Neural cell (in vitro differentiated cells): Measurements from ENCODE around the gene ELMO1.

ENCODE experiments used
- EP300 ChIP-seq: fragments of 450-650 bp; conservative IDR thresholded peaks from 2 replicates; pipeline ENCODE4 v1.6.1; 2014; ENCODE audit warnings: antibody characterized with exemption, mild to moderate bottlenecking, moderate library complexity; ENCODE audit not compliant: poor library complexity, severe bottlenecking
- RAD21 ChIP-seq: fragments of 450-650 bp; conservative IDR thresholded peaks from 2 replicates; pipeline ENCODE4 v1.6.1; 2014; ENCODE audit warnings: antibody characterized with exemption, mild to moderate bottlenecking, moderate library complexity
- TF ChIP-seq, protein P1 (sequence below): fragments of 450-650 bp; IDR thresholded peaks from 2 replicates; pipeline ENCODE4 v1.5.1; 2014; ENCODE audit warnings: antibody characterized with exemption, mild to moderate bottlenecking, moderate library complexity; ENCODE audit not compliant: poor library complexity, severe bottlenecking
- TF ChIP-seq, protein P2 (sequence below): IDR thresholded peaks from 2 replicates; pipeline ENCODE4 v1.6.1; 2012; ENCODE audit warnings: borderline replicate concordance

DNA sequence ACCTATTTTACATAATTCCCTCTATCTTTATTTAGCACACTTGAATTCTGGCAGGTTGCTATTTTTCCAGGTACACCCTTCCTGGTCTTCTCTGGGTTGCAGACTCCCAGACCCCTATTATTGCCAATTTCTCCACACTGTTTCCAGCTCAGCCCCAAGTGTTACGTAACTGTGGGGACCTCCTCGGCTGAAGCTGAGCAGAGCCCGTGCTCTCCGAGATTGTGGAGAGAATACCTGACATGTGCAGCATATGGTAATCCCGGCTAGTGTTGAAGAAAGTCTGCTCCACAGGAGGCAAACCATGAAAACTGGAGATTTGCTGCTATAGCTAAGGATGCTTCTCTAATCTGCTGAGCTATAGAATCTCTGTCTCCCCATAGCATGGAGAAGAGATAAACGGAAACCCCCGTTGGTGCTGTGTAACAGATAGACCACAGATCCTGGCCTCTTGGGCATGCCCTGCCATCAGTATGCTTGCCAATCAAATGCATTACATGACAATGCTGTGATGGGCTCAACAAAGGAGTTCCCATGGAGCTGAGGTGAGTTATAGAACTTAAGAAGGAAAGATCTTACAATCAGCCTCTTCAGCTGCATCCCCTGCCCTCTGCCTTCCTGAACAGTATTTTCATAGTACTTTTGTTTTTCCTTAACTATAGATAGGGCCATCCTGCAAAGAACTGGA lies 579.8 kb downstream of the ELMO1 start:
- TF ChIP-seq, protein P1, sequence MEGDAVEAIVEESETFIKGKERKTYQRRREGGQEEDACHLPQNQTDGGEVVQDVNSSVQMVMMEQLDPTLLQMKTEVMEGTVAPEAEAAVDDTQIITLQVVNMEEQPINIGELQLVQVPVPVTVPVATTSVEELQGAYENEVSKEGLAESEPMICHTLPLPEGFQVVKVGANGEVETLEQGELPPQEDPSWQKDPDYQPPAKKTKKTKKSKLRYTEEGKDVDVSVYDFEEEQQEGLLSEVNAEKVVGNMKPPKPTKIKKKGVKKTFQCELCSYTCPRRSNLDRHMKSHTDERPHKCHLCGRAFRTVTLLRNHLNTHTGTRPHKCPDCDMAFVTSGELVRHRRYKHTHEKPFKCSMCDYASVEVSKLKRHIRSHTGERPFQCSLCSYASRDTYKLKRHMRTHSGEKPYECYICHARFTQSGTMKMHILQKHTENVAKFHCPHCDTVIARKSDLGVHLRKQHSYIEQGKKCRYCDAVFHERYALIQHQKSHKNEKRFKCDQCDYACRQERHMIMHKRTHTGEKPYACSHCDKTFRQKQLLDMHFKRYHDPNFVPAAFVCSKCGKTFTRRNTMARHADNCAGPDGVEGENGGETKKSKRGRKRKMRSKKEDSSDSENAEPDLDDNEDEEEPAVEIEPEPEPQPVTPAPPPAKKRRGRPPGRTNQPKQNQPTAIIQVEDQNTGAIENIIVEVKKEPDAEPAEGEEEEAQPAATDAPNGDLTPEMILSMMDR, result no peak
- TF ChIP-seq EP300 (no peak), RAD21 (no peak)
- TF ChIP-seq, protein P2, sequence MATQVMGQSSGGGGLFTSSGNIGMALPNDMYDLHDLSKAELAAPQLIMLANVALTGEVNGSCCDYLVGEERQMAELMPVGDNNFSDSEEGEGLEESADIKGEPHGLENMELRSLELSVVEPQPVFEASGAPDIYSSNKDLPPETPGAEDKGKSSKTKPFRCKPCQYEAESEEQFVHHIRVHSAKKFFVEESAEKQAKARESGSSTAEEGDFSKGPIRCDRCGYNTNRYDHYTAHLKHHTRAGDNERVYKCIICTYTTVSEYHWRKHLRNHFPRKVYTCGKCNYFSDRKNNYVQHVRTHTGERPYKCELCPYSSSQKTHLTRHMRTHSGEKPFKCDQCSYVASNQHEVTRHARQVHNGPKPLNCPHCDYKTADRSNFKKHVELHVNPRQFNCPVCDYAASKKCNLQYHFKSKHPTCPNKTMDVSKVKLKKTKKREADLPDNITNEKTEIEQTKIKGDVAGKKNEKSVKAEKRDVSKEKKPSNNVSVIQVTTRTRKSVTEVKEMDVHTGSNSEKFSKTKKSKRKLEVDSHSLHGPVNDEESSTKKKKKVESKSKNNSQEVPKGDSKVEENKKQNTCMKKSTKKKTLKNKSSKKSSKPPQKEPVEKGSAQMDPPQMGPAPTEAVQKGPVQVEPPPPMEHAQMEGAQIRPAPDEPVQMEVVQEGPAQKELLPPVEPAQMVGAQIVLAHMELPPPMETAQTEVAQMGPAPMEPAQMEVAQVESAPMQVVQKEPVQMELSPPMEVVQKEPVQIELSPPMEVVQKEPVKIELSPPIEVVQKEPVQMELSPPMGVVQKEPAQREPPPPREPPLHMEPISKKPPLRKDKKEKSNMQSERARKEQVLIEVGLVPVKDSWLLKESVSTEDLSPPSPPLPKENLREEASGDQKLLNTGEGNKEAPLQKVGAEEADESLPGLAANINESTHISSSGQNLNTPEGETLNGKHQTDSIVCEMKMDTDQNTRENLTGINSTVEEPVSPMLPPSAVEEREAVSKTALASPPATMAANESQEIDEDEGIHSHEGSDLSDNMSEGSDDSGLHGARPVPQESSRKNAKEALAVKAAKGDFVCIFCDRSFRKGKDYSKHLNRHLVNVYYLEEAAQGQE, result no peak
